H1 (cell line): ENCODE data around the gene CACNA1A. TPM values are rescaled to one million over a fixed set of nuclear protein-coding genes. Genes with fewer than 3 reads are reported as not detected.

Experiments
- HDAC2 ChIP-seq, 2 experiments: fragments of 300-600 bp in 1 of 2; sonication (generic) in 1 of 2; IDR thresholded peaks; 2 replicates each; pipeline ENCODE4 v1.6.1; 2011 to 2012; ENCODE audit warnings: low read depth in 2 of 2, low read length in 2 of 2, mild to moderate bottlenecking in 2 of 2, moderate library complexity in 2 of 2, borderline replicate concordance in 1 of 2, inconsistent platforms in 1 of 2
- TCF12 ChIP-seq: IDR thresholded peaks from 2 replicates; pipeline ENCODE4 v1.6.1; 2011; ENCODE audit warnings: low read depth, mild to moderate bottlenecking, low read length
- YY1 ChIP-seq: IDR thresholded peaks from 2 replicates; pipeline ENCODE4 v1.6.1; 2011; ENCODE audit warnings: low read depth, mild to moderate bottlenecking, low read length
- polyA plus RNA-seq, 7 experiments: library from polyadenylated mRNA; depleted of rRNA in 3 of 7; stranded (reverse) in 5 of 7; unstranded in 2 of 7; fragments of >200 nt in 5 of 7; fragments of 200-250 nt in 2 of 7; gene quantifications; 1 replicate in 5 of 7; 2 replicates in 1 of 7; 4 replicates in 1 of 7; pipeline versions ENCODE4 v1.2.1 to v1.2.3, GENCODE V29; 2011 to 2013; ENCODE audit warnings: missing spikeins in 2 of 7, mixed read lengths in 2 of 7
- total RNA-seq: library from RNA; stranded (reverse); fragmentation: NEBNext Ultra II Directional; extraction: Animal tissue kit (Norgen Biotek cat#: 25700); gene quantifications from 2 replicates; pipeline ENCODE4 v1.2.1, GENCODE V29; 2021

CACNA1A gene
- total and polyA plus RNA-seq, 2 of the 8 experiments (the other 6 are each of a cell fraction or from before 2014, with no cell fraction given): 10.7 to 25.3 TPM

- TF ChIP-seq HDAC2 (IDR thresholded peaks at IDR 0.05; ENCODE audit: borderline replicate concordance in 1 of 2, low read depth in 2 of 2, low read length in 2 of 2) (no peak), YY1 (no peak), TCF12 (no peak)
These were observed 142.3 kb downstream of the CACNA1A start (continued) for GRCh38 chr19:13363954-13364353.
